NCI-H146 treated with DMSO at 0.1 percent for 48 hours (cell line): ENCODE data around the gene ZNF407.
"Not testable (repeated sequence)": the region's sequence is repeated elsewhere in the genome, so short reads cannot be mapped to it uniquely, and the experiment has no call there.

Source experiments
- DNase-seq: peaks from one replicate; lab custom pipeline; 2025; ENCODE audit not compliant: unreplicated experiment; lab: John Stamatoyannopoulos, UW

ZNF407 gene

DNA sequence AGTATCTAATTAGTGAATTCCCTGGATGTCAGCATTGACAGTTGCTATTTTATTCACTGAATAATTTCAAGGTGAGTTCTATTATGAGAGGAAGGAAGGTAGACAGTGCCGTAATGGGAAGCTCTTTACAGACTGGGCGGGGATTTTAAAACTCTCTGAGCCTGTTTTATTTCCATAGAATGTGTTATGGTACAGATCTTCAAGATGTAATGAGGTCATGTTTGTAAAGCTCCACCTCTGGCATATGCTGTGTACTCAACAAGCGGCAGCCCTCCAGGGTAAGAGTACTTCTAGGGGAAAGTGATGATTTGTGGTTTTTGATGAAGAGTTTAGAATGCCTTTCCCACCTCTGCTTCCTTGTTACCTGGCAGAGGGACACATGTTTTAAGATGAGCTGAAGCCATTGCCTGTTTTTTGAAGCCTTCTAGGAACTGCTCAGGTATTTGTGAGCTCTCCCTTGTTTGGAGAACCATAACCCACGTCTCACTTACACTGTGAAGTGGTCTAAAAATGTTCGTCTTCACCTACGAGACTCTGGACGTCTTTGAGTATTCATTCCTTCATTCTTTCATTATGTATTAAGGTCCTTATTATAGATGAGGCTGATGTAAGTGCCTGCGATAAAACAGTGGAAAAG is 360.0 kb downstream of the ZNF407 start:
- DNase-seq, result no peak

- DNase-seq, result no peak
Measured at GRCh38 chr18:74959216-74959615, 361.5 kb downstream of the ZNF407 start.

DNA sequence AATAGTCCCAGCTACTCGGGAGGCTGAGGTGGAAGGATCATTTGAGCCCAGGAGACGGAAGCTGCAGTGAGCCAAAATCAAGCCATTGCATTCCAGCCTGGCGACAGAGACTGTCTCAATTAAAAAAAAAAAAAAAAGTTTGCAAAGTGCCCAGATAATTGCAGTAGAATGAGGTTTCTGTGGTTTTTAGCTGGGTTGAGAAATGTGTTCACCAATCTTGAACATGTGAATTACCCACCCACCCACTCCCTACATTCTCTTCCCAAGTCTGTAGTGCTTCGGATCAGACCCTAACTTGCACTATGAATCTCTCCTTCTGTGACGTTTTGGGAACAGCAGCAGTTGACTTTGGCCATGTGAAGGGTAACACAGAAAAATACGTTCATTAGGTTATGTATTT is 363.9 kb downstream of the ZNF407 start:
- no peak for DNase-seq

- peak; percentile 77 for DNase-seq
Measured at GRCh38 chr18:74963820-74964446, 366.3 kb downstream of the ZNF407 start.

GRCh38 chr18:74965682-74966081 is 368.0 kb downstream of the ZNF407 start:
- no peak for DNase-seq

DNA sequence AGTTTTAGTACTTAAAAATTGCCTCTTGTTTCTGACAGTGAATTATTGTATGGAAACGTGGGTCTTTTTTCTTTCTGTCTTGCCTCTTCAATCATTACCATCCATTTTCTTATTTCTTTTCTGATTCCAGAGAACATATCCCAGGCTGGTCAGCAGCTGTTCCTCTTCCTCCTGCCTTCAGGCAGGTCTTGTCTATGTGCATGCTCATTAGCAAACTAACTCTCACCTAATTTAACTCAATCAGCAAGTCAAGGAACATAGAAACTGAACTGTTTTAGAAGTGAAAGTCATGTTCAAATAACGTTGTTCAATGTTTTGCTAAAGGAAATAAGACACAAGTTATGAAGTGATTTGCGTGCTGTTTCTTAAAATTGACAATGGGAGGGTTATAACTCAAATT is 369.8 kb downstream of the ZNF407 start:
- no peak for DNase-seq

DNA sequence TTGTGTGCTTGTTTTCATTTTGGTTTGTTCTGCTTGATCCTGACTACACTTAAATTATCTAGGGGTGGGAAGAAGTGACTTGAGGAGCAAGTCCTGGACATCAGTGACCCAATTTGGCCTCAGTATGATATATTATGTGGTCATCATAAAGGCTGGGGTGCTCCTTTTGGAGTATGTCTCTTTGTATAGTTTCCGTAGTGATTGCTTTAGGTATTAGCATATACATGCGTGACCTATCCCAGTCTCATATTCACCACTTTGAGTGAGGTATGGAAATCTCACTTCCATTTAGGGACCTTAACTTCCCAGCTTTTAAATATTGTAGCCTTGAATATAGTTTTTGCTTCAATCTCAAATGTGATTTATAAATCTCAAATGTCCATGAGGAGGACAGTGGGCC is 370.3 kb downstream of the ZNF407 start:
- no peak for DNase-seq

GRCh38 chr18:74971358-74971757 is 373.7 kb downstream of the ZNF407 start:
- not testable (repeated sequence) for DNase-seq

DNA sequence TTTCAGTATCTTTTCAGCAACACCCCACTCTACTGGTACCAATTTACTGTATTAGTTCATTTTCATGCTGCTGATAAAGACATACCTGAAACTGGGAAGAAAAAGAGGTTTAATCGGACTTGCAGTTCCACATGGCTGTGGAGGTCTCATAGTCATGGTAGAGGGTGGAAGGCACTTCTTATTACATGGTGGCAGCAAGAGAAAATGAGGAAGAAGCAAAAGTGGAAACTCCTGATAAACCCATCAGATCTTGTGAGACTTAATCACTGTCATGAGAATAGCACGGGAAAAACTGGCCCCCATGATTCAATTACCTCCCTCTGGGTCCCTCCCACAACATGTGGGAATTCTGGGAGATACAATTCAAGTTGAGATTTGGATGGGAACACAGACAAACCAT is 374.1 kb downstream of the ZNF407 start:
- DNase-seq, result not testable (repeated sequence)

GRCh38 chr18:74972354-74972753 is 374.7 kb downstream of the ZNF407 start:
- no peak for DNase-seq

GRCh38 chr18:74975001-74975400 is 377.3 kb downstream of the ZNF407 start:
- no peak for DNase-seq

DNA sequence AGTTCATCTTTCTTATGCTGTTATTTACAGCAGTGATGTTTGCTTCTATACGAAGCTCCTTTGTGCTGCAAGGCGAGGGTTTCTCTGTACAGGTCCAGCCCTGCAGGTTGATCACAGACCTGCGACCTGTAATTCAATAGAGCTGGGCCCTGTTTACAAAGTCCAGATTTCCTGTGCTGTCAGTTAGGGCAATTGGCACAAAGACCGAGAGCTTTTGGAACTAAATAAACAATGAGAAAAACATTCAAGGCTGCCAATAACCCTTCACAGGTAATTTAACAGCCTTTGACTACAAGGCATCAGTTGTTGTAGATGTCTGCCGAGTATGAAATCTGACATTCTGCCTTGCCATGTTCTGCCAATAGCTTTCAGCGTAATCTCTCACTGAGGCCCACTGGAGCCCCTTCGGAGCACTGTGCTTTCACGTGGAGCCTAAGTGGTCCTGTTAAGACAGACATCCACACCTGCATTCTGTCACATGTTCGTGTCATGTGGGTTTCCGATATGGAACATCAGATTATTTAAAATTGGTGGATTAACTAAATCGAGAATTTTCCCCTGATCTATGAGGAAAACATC is 378.8 kb downstream of the ZNF407 start:
- DNase-seq, result peak; percentile 31

DNA sequence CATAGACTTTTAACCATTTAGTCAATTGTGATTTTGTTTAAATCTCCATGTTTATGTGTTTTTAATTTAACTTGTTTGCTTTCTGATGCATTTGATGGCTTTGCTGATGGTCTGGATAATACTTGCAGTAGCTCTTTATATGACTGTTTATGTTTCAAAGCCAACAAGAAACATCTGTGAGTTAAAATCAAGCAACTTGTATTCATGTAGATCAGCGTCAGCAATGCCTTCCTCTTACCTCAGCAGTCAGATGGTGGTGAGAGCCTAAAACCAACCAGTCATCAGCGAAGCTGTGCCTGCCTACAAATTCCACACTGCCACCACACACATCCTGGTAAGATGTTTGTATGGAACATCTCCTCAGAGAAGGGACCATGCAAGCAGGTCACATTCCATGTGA is 379.4 kb downstream of the ZNF407 start:
- no peak for DNase-seq

GRCh38 chr18:74980669-74981068 is 383.0 kb downstream of the ZNF407 start:
- DNase-seq, result no peak

DNA sequence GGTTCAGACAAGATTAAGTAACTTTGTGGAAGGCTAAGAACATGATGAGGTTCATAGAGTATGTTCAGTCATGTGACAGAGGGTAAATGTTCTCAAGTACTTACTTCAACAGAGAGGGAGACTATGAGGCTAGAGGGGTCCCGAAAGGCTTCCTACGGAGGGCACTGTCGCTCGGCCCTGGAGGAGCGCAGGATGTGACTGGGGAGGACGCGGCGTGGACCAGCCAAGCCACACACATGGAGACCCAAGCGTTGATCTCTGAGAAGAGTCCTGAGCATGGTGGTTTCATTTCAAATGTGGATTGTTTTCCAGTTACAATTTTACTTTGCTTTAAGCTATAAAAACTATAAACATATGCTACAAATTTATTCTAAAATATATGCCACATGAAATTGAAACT is 383.8 kb downstream of the ZNF407 start:
- no peak for DNase-seq

DNA sequence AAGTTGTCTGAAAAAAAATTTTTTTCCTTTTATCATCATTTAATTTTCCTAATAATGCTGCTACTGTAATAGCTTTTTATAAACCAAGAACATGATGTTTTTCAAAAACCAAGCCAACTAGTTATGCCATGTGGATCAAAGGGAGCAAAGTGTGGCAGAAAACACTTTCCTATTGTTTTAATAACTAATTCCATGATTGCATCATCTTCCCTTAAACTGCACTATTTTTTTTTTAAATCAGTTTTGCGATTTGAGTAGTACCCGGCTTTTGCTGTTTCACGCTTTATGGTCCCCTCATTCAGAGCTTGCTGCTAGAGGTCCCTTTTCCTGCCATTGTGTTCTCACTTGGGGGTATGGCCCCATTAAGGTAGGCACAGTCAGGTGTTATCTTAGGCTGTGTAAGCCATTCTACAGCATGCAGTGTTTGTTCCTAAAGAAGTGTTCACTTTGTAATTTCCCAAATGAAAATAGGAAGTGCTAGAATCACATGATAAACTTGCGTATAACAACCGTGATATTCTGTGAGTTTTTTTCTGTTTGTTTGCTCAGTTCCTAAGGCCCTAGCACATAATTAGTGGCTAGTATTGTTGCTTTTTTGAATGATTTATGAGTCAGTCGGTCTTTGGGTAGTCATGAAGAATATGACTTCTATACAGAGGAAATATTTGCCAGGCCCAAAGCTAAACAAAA is 385.4 kb downstream of the ZNF407 start:
- peak; percentile 99 for DNase-seq

GRCh38 chr18:74989134-74989533 is 391.5 kb downstream of the ZNF407 start:
- DNase-seq, result no peak

DNA sequence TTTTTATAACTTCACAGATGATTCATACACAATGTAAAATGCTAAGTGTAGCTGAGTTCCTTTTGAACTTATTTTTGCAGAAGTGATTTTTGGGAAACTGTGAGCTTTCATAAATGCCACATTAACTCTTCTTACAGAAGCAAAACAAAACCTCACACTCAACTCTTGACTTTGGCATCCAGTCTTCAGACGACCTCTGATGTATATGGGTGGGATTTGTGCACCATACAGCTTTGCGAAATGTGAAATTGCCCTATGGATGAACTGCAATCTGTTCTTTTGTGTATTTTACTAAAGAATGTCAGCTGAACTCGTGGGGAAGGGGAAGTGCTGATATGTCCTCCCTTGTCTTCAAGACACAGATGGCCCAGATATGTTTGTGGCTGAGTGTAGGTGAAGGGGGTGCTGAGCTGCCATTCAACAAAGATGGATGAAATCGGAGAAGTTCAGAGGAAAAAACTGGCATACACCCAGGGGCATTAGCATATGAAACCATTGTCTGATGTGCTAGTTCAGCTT is 393.0 kb downstream of the ZNF407 start:
- peak; percentile 18 for DNase-seq

DNA sequence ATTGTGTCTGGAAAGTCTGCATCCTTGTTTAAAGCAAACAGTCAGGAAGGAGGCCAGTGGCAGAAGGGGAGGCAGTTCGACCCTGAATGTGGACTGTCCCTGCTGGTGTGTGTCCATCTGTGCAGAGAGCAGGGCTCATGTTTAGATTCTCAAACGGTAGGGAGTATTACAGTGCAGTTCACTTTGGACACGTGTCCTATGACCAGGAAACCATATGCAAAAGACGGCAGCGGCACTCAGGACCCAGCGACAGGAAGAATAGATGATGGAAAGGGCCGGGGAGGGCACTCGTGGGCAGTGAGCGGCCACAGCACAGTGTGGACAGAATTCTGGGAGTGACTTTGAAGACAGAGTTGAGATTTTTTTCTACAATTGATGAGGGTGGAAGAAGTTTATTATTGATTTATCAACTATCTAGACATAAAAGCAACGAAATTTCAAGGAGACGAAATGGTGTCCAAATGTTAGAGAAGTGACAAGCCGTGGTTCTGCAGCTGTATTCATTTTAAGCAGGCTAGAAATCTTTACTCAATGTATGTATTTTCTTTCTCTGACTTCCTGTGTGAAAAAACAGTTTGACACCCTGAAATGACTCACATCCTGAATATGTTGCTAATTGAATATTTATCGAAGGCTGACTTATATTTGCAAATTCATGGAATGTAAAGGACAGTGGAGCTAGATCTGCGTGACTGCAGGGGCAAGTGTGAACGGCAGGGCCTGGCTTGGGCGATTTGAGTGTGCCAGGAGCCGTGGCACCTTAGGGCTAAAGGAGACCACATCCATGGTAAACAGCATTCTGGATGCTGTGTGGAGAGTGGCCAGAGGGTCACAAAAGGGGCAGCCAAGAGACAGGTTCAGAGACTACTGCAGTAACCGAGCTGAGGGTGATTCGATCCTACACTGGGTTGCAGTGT is 397.1 kb downstream of the ZNF407 start:
- DNase-seq, result no peak

DNA sequence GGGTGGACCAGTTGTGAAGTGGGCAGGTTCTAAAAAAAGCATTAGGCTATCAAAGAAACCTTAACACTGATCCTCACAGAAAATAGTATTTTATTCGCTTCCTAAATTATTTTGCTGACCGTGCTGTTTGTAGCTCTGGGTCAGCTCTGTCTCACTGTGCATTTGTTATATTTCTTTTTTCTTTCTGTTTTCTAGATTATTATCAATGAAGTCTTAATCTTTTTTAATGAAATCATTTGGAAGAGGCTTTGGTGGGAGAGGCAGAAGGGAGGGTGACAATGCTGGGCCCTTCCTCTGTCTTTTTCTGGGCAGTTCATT is 397.7 kb downstream of the ZNF407 start:
- DNase-seq, result no peak

DNA sequence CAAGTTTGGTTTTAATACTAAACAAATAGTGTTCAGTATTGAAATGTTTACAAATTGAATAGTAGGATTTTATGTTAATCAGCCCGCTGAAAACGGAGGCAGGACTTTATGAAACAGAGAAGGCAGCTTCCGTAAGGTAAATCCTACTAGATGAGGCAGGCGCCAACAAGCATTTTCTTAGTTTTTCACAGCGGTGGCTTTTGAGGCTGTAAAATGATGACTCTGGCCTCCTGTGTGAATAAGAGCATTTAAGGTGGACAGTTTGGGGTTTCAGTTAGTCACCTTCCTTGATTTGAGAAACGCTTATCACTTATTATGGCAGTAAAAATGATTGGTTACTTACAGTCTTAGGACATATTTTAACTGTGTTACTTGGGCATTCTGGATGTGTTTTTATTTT is 398.4 kb downstream of the ZNF407 start:
- no peak for DNase-seq
